GM19025 (cell line): ENCODE results near the gene SLC35B1.
A peak's percentile ranks its signal among the peaks of the same experiment; 100 is the strongest.

Source experiments
- ATAC-seq: cut with Tn5 transposase; IDR thresholded peaks from one replicate; pipeline ENCODE4 v1.9.1; 2021; ENCODE audit warnings: mild to moderate bottlenecking, low read depth, moderate library complexity; ENCODE audit not compliant: unreplicated experiment

Gene SLC35B1, protein sequence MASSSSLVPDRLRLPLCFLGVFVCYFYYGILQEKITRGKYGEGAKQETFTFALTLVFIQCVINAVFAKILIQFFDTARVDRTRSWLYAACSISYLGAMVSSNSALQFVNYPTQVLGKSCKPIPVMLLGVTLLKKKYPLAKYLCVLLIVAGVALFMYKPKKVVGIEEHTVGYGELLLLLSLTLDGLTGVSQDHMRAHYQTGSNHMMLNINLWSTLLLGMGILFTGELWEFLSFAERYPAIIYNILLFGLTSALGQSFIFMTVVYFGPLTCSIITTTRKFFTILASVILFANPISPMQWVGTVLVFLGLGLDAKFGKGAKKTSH

DNA sequence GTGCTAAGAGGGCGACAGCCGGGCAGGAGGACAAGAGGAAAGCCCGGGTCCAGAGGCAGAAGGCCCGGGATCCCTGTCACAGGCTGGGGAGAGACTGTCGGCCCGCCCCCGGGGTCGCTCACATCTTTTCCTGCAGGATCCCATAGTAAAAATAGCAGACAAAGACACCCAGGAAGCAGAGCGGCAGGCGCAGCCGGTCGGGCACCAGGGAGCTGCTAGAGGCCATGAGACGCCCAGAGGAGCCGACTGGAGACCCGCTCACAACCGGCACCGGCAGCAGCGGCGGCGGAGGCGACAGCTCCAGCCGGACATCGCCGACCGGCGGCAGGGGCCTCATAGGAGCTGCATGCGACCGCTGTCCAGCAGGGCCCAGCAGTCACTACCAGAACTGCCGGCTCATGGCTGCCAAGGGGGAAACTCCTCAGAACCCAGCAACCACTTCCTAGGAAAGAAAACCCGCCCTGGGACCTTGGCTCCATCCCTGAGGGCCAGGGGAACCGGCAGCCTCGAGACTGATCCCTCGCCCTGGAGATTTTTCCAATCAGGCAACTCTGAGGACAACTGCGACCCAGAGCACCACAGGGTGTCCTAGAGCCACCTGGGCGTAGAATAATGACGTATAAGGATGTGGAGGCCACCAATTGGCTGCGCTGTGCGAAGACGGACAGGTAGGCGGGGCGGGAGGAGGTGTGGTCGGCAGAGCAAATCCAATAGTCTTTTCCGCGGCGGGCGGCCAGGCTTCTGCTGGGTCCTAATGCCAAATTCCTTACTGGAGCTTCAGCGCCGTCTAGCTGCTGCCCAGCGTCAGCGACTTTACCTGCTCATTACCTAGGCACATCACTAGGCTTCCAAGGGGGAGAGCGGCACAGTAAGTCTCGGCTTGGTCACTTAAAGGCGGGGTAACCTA is at the start of gene SLC35B1:
SLC35B1 (minus strand) TSS at position 357 of the 907 bp plus-strand sequence; CDS start at position 226, 131 bp downstream.
- peak; percentile 93 for ATAC-seq

DNA sequence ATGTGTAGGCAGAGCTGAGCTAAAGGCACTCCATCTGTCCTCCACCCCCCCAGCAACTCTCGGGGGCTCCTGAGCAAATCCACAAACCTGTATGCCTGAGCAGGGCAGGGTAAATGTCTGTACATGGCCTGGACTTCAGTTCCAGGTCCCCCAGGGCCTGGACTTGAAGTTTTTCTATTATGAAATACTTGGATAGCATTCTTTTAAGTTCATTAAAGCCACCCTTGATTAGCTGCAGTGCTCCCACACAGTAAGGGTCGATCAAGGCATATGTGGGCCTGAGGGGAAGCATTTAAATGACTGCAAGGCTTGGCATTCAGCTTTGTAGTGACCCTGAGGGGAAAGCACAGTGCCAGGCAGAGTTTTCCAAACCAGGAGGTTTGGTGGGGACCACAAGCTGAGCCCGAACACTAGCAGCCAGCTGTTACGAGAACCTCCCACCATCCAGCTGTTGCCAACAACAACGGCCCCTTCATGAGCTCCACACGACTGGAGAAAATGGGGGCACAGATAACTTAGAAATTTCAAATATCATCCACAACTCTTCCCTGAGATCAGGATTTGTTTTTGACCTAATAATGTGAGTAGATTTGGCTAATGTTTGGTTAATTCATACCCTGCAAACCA is 49.5 kb upstream of the SLC35B1 start:
- ATAC-seq = no peak

DNA sequence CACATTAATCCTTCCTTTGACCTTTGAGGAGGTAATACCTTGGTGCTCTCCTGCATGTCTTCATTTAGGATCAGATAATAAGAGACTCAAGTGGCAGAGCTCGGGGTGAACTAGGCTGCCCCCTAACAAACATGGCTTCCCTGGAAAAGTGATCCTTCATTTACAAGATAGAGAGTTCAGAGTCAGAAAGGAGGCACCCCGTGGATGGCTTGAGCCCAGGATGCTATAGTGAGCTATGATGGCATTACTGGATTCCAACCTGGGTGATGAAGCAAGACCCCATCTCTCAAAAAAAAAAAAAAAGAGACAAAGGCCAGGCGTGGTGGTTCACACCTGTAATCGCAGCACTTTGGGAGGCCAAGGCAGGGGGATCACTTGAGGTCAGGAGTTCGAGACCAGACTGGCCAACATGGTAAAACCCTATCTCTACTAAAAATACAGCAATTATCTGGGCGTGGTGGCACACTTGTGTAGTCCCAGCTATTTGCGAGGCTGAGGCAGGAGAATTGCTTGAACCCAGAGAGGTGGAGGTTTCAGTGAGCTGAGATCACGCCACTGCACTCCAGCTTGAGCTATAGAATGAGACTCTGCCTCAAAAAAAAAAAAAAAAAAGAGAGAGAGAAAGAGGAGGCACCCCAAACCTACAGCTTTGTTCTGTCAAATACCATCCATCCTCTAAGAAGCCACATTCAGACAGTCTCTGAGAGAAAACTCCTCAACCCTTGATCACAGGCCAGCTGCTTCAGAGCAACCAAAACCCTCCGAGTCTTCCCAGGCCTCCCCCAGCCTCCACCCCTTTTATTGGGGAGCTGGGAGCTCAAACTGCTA is 48.8 kb upstream of the SLC35B1 start:
- ATAC-seq = no peak

DNA sequence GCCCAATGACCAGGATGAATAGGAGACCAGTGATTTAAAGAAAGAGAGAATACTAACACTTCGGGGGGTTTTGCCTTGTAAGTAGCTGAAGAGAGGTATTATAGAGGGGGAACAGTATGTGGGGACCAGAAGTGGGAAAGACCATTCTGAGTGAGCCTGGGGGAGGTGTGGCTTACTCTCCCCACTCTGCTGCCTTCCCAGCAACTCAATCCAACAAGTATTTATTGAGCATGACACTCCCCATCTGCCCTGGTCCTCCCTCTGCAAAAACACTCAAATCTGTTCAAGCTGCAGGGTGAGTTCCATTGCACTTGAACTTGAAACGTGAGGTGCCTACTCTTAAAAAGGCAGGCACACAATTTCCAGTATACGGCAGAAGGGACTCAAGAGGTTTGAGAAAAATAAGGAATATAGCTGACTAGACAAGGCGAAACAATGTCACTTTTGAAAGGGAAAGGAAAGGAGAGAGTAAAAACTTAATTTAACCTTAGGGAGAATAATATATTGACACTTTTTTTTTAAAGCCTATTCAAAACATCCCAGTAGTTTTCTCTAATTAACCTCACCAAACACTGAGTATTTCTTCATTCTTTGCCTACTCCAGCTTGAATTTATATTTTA is 48.0 kb upstream of the SLC35B1 start:
- ATAC-seq = no peak

DNA sequence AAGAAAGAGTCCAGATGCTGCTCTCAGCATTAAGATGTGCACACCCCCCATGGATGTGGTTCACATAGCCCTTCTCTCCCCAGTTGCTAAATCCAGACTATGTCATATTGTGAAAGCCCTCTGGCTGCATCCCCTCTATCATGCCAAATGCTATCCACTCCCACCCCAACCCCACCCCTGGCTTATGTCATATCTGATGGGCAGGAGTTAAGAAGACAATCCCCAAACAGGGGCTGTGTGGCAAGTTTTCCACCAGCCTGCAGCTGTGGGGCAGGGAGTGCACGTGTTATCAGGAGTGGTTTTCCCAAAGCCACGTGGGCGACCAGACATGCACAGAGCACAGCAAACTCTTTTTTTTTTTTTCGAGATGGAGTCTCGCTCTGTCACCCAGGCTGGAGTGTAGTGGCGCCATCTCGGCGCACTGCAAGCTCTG is 46.2 kb upstream of the SLC35B1 start:
- ATAC-seq = no peak

DNA sequence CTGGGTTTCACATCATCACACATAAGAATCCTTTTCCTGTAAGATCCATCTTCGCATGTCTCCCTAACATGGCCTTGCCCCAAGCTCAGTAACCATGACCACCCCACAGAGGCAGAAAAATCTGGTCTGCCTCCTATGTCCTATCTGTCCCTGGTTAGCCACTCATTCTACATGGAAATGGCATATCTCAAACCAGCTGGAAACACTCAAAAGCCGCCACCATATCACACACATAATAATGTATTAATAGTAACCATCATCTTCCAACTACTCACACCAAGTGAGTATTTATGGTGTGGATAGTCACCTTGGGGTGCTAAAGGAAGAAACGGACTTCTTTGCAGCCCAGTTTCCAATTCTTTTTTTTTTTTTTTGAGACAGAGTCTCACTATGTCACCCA is 44.7 kb upstream of the SLC35B1 start:
- no peak for ATAC-seq

DNA sequence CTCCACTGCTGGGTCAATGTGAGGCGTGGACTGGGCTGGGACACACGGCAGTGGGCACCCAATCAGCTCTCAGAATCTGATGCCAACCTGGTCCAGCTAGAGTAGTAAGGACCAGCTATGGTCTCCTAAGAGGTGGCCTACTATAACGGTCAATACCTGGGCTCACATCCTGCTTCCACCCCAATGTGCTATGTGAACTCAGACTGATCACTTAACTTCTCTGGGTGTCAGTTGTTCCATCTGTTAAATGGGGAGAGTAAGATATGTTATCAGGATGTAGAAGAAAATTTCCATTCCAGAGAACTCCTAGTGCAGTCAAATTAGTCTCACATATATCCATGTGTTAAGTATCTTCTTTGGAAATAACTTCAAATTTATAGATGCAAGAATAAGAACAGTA is 42.0 kb upstream of the SLC35B1 start:
- ATAC-seq = no peak

DNA sequence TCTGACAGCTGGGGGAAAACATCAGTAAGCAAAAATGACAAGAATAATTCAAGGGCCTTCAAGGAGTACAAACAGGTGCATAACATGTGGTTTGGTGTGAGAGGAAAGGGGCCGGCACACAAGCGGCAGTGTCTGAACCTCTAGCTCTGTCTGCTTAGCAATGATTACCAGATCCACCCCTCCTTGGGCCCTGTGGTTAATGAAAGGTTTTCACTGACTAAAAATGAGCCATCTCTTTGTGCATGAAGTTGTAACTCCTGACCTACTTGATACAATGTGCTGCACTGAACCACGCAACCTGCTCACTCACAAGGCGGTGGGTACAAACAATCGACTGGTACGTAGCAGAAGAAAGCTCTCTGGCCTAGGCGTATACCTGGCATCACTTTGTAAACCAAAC is 41.0 kb upstream of the SLC35B1 start:
- ATAC-seq = peak; percentile 84

DNA sequence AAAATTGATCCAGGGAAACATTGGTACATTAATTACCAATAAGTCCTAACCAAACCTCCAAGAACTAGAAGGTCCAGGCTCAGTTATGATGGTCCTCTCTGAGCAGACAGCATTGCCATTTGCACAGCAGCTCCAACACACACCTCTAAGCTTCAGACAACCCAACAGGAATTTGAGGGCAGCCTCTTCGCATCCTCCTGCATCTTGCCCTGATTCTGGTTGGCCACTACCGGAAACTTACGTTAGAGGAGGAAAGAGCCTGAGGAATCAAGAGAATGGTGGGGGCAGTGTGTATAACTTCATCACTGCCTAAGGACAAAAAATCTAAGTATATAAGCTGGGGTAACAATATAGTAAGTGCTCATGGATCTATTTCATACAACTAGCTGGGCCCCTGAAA is 40.5 kb upstream of the SLC35B1 start:
- no peak for ATAC-seq

DNA sequence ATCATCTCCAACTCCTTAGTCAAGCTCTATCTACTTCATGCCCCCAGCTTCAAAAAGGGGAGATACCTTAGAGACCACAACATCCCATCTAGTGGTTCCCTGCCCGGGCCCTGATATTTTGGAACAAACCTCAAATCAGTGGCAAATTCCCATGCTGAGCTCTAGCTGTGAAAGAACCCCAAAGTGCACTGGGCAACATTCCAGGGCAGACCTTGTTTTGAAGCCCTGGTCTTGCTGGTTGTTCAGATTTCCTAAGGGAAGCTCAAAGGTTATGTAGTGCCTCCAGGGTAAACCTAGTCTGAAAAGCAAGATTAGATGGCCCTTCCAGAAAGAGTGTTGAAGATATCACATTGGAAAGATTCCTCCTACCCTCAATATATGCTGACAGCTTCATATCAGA is 39.9 kb upstream of the SLC35B1 start:
- no peak for ATAC-seq

DNA sequence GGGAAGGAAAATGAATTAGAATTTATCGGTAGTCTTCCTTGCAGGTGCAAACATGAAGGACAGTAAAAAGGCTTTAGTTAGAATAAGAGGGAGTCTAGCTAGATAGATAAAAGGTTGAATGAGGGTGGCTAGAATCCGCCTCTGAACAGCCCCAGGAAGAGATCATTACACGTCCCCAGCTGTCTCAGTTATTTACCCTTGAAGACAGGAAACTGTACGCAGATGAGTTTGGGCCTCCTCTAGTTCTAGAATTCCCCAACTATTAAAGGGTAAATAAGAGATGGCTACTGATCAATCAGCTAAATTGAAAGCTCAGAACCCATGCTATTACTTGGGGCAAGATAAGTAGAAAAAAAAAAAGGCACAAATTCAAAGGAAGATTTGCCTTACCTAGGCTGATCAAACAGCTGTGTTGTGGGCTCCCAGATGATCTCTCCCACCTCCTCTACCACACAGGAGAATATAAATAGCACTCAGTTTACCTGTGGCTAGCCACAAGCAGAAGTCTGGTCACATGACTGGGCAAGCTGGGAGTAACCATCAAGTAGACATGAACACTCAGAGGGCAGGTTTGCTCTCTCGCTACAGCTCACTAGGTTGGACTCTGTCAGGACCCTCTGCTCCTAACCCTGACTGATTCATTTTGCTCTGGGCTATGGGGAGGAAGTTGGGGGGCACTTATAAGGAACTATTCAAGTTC is 39.2 kb upstream of the SLC35B1 start:
- peak; percentile 34 for ATAC-seq

DNA sequence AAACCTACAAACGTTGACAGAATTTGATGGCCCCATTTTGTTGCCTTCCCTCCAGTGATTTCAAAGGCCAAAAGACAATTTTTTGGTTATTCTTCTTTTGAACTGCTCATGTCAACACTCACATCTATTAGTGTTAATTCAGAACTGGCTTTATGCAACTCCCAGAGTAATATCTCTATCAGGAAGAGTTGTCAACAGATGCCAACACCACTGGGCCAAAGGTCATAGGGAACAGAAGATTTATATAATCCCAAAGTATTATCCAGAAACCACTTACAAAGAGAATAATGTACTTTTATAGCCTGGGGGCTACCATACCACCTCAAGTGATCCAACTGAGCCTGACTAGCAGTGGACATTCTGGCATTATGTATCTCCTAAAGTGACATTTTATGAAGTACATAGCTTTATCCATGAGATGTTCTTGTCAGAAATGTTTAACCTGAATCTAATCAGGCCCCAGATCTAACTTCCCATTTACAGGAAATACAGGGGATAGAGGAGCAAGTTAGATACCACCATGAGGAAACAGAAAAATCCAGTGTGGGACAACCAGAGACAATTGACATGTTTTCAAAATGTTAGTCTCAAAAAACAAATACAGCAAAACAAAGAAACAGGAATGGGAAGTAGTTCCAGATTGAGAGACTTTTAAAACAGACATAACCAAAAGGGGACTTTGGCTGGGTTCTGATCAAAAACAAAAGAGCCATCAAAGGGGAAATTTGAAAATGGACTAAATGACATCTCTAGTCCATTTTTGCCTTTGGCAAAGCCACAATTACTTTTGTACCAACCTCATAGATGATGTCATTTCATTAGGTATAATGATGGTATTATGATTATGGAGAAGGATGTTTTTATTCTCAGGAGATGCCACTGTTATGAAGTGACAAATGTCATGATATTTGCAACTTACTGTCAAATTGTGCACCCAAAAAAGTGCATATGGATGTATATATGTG is 37.7 kb upstream of the SLC35B1 start:
- no peak for ATAC-seq

DNA sequence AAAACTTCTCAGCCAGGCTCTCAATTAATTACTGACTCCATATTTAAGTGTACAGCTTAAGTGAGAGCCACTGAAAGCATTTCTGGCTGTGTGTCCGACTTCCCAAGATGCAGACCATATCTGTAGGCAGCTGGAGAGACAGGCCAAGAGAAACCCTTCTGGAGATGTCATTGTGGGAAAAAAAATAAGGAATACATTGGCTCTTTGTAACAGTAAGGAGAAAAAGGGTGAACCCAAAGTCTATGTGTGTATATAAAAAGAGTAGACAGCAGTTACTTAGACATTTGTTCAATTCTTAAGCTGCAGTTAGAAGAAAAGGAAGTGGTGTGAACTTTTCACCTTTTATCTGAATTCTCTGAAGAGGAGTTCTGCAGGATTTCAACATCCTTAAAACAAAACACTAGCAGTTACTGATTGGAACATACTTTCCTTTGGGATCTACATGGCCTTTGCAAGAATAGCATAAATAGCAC is 34.4 kb upstream of the SLC35B1 start:
- no peak for ATAC-seq

DNA sequence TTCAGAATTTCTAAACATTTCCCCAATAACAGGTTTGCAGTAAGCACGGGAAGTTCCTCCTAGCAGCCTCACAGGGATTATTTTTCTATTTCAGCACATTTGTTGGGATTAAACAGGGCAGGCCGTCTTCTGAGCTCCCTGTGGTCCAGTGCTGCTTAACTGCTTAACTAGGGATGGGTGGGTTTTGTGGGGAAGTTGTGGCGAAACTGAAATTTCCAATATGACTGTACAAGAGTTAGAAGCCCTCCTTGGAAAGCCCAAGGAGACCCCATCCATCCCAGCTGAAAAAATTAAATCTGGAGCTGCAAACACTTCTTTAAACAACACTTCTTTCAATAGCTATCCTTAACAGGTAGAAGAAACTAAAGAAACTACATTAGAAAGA is 33.9 kb upstream of the SLC35B1 start:
- no peak for ATAC-seq

DNA sequence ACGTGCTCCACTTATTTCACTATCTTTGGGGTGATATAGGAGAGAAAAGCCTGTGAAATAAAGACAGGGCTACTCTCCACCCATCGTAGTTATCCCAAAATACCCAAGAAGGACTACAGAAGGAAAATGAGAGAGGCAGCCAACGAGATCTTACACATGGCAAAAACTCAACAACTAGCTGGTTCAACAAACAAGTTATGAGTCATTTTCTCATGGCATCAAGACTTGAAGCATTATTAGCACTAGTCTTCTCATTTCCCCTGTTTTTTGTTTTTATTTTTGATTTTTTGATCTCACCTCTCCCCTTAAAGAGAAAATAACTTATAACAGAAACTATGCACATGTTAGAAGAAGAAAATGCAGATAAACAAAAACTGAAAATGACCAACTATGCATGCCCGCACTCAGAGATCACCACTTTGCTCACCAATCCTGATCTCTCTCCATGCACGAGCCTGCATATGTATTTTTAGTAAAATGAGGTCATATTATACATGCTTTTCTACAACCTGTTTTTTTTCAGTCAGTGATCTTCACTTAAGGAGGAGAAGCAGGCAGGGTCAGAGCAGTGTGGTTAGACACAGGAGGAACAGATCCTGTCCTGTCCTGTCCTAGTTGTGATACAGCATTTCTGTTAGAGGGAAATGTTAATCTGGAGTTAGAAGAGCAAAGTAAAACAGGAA is 33.4 kb upstream of the SLC35B1 start:
- ATAC-seq = peak; percentile 47

DNA sequence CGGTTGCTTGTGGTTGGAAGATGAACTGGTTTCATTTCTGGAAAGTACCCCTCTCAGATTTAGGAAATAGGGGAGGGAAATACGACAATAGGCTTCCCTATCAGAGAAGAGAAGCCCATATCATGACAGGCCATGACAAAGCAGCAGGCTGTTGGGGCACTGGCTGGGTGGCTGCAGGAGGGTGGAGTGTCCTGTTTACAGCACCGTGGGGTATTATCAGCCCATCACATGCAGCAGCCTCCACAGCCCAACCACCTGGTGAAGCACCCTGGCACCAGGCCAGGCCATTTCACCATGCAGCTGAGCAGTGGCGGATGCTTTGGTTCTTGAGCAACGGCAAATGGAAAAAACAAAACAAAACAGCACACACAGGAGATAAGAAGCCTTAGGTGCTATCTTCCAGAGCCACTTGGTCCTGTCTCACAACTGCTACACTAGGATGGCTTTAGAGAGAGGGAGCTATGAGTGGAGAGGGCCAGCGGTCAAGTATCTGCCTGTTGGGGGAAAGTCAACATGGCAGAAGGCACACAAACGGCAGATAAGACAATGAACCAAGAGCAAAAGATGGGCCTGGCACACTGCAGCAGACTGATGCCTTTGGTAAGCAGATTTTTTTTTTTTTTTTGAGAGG is 32.0 kb upstream of the SLC35B1 start:
- ATAC-seq = no peak
